Hematopoietic multipotent progenitor cell treated with erythropoietin and hydrocortisone succinate and interleukin-3 and kit ligand, for 15 days (in vitro differentiated cells): ENCODE measurements around the gene SACM1L.
A peak's percentile ranks its signal among the peaks of the same experiment; 100 is the strongest.
"Not testable (repeated sequence)": the region's sequence is repeated elsewhere in the genome, so short reads cannot be mapped to it uniquely, and the experiment has no call there.

Experiments
- DNase-seq: peaks from one replicate; pipeline ENCODE4 v3.0.0-alpha.2; 2015; ENCODE audit warnings: low spot score

SACM1L gene

GRCh38 chr3:45742461-45743089 lies 53.4 kb downstream of the SACM1L start:
- DNase-seq = no peak

- DNase-seq = no peak
Measured at GRCh38 chr3:45746165-45746776, 57.1 kb downstream of the SACM1L start.

GRCh38 chr3:45746777-45747622 lies 57.8 kb downstream of the SACM1L start:
- DNase-seq = no peak

- no peak for DNase-seq
Measured at GRCh38 chr3:45748068-45748467, 58.9 kb downstream of the SACM1L start.

GRCh38 chr3:45749036-45749600 lies 59.9 kb downstream of the SACM1L start:
- not testable (repeated sequence) for DNase-seq

- no peak for DNase-seq
Measured at GRCh38 chr3:45749880-45750279, 60.7 kb downstream of the SACM1L start.

GRCh38 chr3:45751537-45752242 lies 62.5 kb downstream of the SACM1L start:
- no peak for DNase-seq

- DNase-seq = no peak
Measured at GRCh38 chr3:45753095-45753494, 63.9 kb downstream of the SACM1L start.

DNA sequence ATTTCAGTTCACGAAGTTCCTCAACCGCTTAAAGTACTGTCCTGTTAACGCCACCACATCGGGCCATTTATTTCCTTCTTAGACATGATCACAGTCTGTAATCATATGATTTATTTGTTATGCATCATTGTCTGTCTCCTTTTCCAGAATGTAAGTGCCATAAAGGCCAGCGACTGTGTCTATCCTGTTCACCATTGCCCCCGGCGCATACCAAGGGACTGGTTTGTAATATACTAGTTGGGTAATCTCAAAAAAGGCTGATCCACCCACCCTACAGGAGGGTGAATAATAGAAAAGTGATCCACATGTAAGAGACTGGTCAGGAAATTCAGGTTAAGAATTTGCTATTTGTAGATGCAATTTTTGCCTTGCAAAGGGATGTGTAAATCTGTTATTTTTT lies 65.3 kb downstream of the SACM1L start:
- no peak for DNase-seq

DNA sequence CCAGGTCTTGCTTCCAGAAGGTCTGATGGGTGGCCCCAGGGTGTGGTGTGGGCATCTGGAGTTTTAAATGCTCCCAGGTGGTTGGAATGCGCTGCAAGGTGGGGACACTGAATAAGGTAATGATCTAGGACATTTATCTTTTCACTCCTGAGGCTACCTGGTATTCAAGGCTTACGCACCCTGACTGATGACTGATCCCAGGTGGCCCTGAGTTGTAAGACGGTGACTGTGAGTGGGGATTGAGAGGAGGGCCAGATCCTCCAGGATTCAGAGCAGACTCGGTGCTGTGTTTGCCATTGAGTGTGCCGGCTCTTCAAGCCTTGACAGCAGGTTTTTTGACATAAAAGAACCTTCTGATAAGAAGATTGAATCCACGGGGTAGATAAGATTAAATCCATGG lies 66.9 kb downstream of the SACM1L start:
- no peak for DNase-seq

DNA sequence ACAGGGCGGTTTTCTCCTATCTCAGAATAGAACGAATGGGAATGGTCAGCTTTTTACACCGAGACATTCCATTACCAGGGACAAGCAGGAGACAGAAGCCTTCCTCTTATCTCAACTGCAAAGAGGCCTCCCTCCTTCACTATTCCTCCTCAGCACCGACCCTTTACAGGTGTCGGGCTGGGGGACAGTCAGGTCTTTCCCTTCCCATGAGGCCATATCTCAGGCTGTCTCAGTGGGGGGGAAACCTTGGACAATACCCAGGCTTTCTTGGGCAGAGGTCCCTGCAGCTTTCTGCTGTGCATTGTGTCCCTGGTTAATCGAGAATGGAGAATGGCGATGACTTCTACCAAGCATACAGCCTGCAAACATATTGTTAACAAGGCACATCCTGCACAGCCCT lies 67.9 kb downstream of the SACM1L start:
- not testable (repeated sequence) for DNase-seq

- no peak for DNase-seq
Measured at GRCh38 chr3:45758871-45759270, 69.7 kb downstream of the SACM1L start.

DNA sequence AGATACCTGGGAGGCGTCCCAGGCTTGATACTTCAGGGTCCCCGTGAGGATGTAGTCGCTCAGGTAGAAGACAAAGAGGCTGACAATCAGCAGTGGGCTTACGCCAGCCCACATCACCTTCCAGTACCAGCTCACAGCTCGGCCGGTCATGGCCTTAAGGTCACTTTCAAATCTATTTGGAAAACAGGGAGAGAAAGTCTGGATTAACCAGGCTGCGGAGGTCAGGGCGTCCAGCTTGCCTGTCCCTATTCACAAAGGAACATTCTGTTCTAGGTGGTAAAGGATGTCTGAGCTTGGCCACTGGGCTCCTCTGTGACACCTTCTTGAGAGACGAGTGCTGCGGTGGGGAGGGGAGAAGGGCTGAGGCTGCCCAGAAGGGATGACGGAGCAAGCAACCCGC lies 70.7 kb downstream of the SACM1L start:
- DNase-seq = no peak

DNA sequence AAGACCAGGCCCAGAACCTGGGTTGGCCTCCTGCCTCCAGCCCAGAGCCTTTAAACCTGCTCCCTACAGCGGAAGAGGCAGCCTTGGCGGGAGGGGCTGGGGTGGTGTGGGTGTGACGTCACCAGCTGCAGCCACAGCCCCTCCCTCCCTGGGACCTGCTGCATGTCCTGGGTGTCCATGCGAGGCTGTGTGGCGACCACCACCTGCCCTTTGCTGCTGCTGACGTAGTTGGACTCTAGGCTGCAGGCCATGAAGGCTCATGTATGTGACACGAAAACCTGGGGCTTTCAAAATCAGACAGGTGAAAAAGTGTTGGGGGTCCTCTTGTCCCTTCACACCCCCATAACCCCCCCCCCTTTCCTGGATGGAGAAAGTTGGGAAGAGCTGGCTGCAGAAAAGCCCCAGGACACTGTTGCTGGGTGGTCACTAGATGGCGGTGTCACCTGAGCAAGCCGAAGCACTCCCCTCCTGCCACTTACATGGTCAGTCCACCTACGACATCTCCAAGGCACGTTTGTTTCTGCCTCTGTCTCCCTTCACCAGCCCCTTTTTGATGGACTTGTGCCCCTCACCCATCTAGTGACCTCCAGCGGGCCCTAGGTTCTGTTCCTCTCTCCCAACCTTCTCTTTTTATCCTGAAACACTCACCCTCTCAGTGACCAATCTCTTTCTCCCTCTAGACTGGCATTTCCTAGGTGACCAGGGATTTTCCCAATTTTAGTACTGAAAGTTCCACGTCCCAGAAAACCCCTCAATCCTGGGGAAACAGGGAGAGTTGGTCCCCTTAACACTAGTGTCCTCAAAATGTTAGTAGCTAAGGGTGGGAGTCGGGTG lies 71.9 kb downstream of the SACM1L start:
- peak; percentile 49 for DNase-seq

DNA sequence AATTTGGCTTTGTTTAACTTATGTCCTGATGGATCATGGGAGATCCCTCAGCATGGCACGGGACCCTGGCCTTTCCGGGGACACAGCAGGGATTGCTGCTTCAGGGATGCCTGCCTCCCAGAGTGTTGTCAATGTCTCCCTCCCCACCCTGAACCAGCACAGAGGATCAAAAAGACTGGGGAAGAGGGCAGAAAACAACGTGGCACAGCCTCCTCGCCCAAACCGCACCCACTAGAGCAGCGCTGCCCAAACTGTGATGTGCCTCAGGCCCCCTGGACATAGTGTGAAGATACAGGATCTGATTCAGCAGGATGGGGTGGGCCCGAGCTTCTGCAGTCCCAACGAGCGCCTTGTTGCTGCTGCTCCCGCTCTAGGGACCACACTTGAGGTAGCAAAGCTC lies 72.6 kb downstream of the SACM1L start:
- DNase-seq = no peak

- DNase-seq = no peak
Measured at GRCh38 chr3:45762647-45763302, 73.6 kb downstream of the SACM1L start.

GRCh38 chr3:45763303-45763675 lies 74.1 kb downstream of the SACM1L start:
- no peak for DNase-seq

- no peak for DNase-seq
Measured at GRCh38 chr3:45765266-45765851, 76.2 kb downstream of the SACM1L start.

DNA sequence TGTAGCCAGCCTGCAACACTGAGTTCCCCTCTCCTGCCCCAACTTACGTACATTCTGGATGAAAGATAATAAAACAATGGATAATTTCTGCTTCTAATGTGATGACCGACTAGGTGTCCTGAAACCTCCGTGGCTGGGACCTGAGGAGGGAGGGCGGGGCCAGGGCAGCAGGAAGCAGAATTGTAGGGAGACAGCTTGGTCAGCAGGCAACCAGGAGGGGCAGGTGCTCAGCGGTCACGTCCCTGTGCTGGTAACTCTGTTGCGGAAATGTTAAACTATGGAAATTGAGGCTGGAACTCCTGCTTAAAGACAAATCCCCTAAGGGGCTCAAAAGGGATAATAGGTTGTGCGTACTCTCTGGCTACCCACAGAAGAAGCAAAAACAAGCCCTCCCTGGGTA lies 76.8 kb downstream of the SACM1L start:
- DNase-seq = no peak

DNA sequence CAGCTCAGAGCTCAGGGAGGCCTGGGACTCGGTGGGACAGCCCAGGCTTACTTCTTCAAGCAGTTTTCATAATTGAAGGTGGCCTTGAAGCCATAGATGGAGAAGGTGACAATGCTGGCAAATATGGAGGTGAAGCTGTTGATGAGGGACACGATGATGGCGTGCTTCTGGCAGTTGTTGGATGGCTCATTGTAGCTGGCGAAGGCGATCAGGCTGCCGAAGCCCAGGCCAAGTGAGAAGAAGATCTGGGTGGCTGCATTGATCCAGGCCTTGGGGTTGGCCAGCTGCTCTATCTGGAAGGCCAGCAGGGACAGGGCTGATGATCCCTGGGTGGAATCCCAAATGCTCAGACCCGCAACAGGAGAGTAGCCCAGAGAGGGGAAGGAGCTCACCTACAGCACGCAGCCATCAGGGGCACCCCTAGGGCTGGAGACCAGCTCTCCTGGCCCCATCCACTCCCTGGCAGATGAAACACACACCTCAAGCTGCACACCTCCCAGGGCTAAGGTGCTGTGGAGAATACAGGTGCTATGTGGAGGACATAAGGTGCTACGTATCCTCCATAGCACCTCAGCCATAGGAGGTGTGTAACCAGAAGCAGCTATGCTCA lies 82.1 kb downstream of the SACM1L start:
- no peak for DNase-seq
